HCT116 (cell line): ENCODE data around the gene EIF4E1B. TPM values are rescaled to one million over a fixed set of nuclear protein-coding genes. Genes with fewer than 3 reads are reported as not detected.

Source experiments
- ATAC-seq: fragments of 200-7000 bp; cut with Tn5 transposase; 2 replicates; pipeline ENCODE4 v1.9.1; 2020; ENCODE audit warnings: mild to moderate bottlenecking, moderate library complexity
- BruUV-seq: library from RNA; stranded (reverse); fragments of 400-500 nt; replicated peaks from 2 replicates; lab custom pipeline; 2021; lab: Mats Ljungman, UMichigan
- CTCF ChIA-PET: fragments of 300-600 bp; sonication (Branson Sonifier 250); formaldehyde crosslinking; loops from one replicate; lab custom pipeline; 2021; ENCODE audit warnings: antibody characterized with exemption; lab: Charles Lee
- POLR2A ChIA-PET: fragments of 300-600, 350-600 bp; sonication (Branson Sonifier 250); formaldehyde crosslinking; loops from one replicate; lab custom pipeline; 2021; ENCODE audit warnings: antibody characterized with exemption; lab: Charles Lee
- RAD21 ChIA-PET, 2 experiments: fragments of 300-600 bp; sonication (Branson Sonifier 250); formaldehyde crosslinking; loops; one replicate each; lab custom pipeline; 2023; ENCODE audit warnings: low total read pairs in 2 of 2; ENCODE audit not compliant: uncharacterized antibody in 2 of 2, unreplicated experiment in 2 of 2, low non-redundant PET in 1 of 2; lab: Charles Lee
- DNase-seq: peaks from one replicate; pipeline ENCODE4 v3.0.0-alpha.2; 2010; ENCODE audit warnings: low read depth, low spot score
- H2AFZ ChIP-seq: fragments of 200-600 bp; shearing (Covaris generic), sonication (generic); 2 replicates; pipeline ENCODE4 v1.6.1; 2017; ENCODE audit warnings: low read depth, mixed run types, mixed read lengths, antibody characterized with exemption, low read length; ENCODE audit not compliant: poor library complexity, severe bottlenecking
- H3K27ac ChIP-seq: 2 replicates; pipeline ENCODE4 v1.5.1; 2012; ENCODE audit warnings: low read depth, low read length
- H3K27me3 ChIP-seq: fragments of 200-600 bp; sonication (generic); 2 replicates; pipeline ENCODE4 v1.6.1; 2016; ENCODE audit warnings: mixed run types, low read length, mixed read lengths; ENCODE audit not compliant: insufficient read depth
- H3K36me3 ChIP-seq, 2 experiments: fragments of 200-500 bp in 1 of 2; fragments of 200-600 bp in 1 of 2; sonication (Bioruptor generic) in 1 of 2; sonication (generic) in 1 of 2; 2 replicates each; pipeline versions ENCODE4 v1.5.1 to v1.6.1; 2014 to 2016; ENCODE audit warnings: low read length in 2 of 2, inconsistent platforms in 1 of 2, mixed read lengths in 1 of 2, mixed run types in 1 of 2; ENCODE audit not compliant: insufficient read depth in 2 of 2, control insufficient read depth in 1 of 2
- H3K4me1 ChIP-seq, 2 experiments: fragments of 200-600 bp in 1 of 2; sonication (generic) in 1 of 2; 2 replicates each; pipeline versions ENCODE4 v1.5.1 to v1.6.1; 2012 to 2017; ENCODE audit warnings: low read length in 2 of 2, inconsistent platforms in 1 of 2, mild to moderate bottlenecking in 1 of 2, mixed read lengths in 1 of 2, mixed run types in 1 of 2, moderate library complexity in 1 of 2; ENCODE audit not compliant: insufficient read depth in 2 of 2, control insufficient read depth in 1 of 2
- H3K4me2 ChIP-seq: fragments of 200-600 bp; sonication (generic); 2 replicates; pipeline ENCODE4 v1.6.1; 2017; ENCODE audit warnings: mixed run types, low read length, mixed read lengths
- H3K4me3 ChIP-seq, 2 experiments: fragments of 200-600 bp in 1 of 2; sonication (generic) in 1 of 2; replicated peaks in 1 of 2; 2 replicates each; pipeline ENCODE4 v1.5.1; 2011 to 2016; ENCODE audit warnings: low read length in 2 of 2, control low read depth in 1 of 2, low read depth in 1 of 2, mild to moderate bottlenecking in 1 of 2, mixed read lengths in 1 of 2, mixed run types in 1 of 2
- H3K79me2 ChIP-seq: fragments of 200-600 bp; sonication (generic); 2 replicates; pipeline ENCODE4 v1.6.1; 2017; ENCODE audit warnings: mild to moderate bottlenecking, mixed run types, low read length, moderate library complexity, mixed read lengths; ENCODE audit not compliant: insufficient read depth
- H3K9ac ChIP-seq: fragments of 200-600 bp; sonication (generic); 2 replicates; pipeline ENCODE4 v1.6.1; 2016; ENCODE audit warnings: low read length, mixed read lengths
- H3K9me2 ChIP-seq: fragments of 200-600 bp; sonication (generic), shearing (Covaris generic); 2 replicates; pipeline ENCODE4 v1.6.1; 2017; ENCODE audit warnings: mixed run types, mild to moderate bottlenecking, moderate library complexity; ENCODE audit not compliant: insufficient read depth
- H3K9me3 ChIP-seq, 2 experiments: fragments of 200-500 bp in 1 of 2; fragments of 200-600 bp in 1 of 2; sonication (Bioruptor generic) in 1 of 2; sonication (generic) in 1 of 2; 2 replicates each; pipeline ENCODE4 v1.6.1; 2014 to 2017; ENCODE audit warnings: low read length in 2 of 2, mixed read lengths in 2 of 2, inconsistent platforms in 1 of 2, low read depth in 1 of 2, mild to moderate bottlenecking in 1 of 2, mixed run types in 1 of 2, moderate library complexity in 1 of 2; ENCODE audit not compliant: control insufficient read depth in 1 of 2, insufficient read depth in 1 of 2
- H4K20me1 ChIP-seq: fragments of 200-600 bp; sonication (generic), shearing (Covaris generic); 2 replicates; pipeline ENCODE4 v1.6.1; 2017; ENCODE audit warnings: mixed run types, mild to moderate bottlenecking, moderate library complexity; ENCODE audit not compliant: insufficient read depth
- EZH2 ChIP-seq: fragments of 200-600 bp; sonication (generic); IDR thresholded peaks from 2 replicates; pipeline ENCODE4 v1.6.1; 2017; ENCODE audit warnings: antibody characterized with exemption, mixed run types
- EZH2phosphoT487 ChIP-seq: fragments of 200-600 bp; IDR thresholded peaks from 2 replicates; pipeline ENCODE4 v1.6.1; 2018; ENCODE audit warnings: antibody characterized with exemption, borderline replicate concordance
- JUND ChIP-seq: IDR thresholded peaks from 2 replicates; pipeline ENCODE4 v1.6.1; 2012
- SP1 ChIP-seq: IDR thresholded peaks from 2 replicates; pipeline ENCODE4 v1.6.1; 2012; ENCODE audit warnings: low read depth
- YY1 ChIP-seq: IDR thresholded peaks from 2 replicates; pipeline ENCODE4 v1.6.1; 2011; ENCODE audit warnings: low read length, low read depth, moderate library complexity, mild to moderate bottlenecking; ENCODE audit not compliant: insufficient replicate concordance; ENCODE audit errors: extremely low read depth
- ZFX ChIP-seq: fragments of 450-650 bp; IDR thresholded peaks from 2 replicates; pipeline ENCODE4 v1.6.1; 2017
- intact Hi-C: fragments of 100-400 bp; cut with micrococcal nuclease; formaldehyde crosslinking; loops from 2 replicates; pipeline ENCODE4 v1.10.0; 2022
- total RNA-seq: library from RNA; stranded (reverse); gene quantifications from one replicate; pipeline ENCODE4 v1.2.1, GENCODE V29; 2021; ENCODE audit not compliant: unreplicated experiment
- TF ChIP-seq, protein P1 (sequence below): IDR thresholded peaks from 2 replicates; pipeline ENCODE4 v1.6.1; 2011; ENCODE audit warnings: mild to moderate bottlenecking, low read length, moderate library complexity; ENCODE audit not compliant: insufficient replicate concordance; ENCODE audit errors: extremely low read depth
- TF ChIP-seq, protein P2 (sequence below), 3 experiments: fragments of 200-600 bp in 1 of 3; sonication (generic) in 1 of 3; IDR thresholded peaks in 2 of 3; conservative IDR thresholded peaks in 1 of 3; 2 replicates each; pipeline ENCODE4 v1.5.1; 2012 to 2017; ENCODE audit warnings: low read depth in 2 of 3, low read length in 2 of 3, antibody characterized with exemption in 1 of 3, borderline replicate concordance in 1 of 3, control low read depth in 1 of 3, mild to moderate bottlenecking in 1 of 3, mixed read lengths in 1 of 3, mixed run types in 1 of 3, moderate library complexity in 1 of 3; ENCODE audit not compliant: insufficient read depth in 1 of 3

Gene EIF4E1B
- total RNA-seq, 1 experiment from 2014 or later: 0.07 TPM

DNA sequence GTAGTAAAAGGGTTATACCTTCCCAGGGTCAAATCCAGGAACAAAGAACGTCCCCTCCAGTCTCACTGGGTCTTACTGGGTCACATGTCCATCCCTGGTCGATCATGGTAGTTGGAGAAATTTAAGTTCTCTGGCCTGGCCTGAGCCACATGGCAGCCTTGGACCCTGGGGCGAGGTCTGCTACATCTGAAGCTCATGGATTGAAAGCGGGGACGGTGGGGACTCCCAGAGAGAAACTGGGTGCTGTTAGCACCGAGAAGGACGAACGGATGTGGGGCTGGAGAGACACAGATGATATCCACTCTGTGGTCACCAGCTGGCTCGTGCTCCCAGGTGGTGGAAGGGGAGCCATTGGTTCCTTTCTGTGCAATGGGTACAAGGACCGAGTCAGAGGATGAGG, 63.7 kb downstream of the EIF4E1B start:
- Histone ChIP-seq H4K20me1 (no peaks in the 10 kb centered on the region), H3K4me2 (no peak overlapping the region), H3K4me3 (no peak overlapping the region), H3K4me1 (peaks cover 0 to 12% of the 10 kb centered on the region in 2 experiments; a peak in 2 of 4 replicates), H2AFZ (no peak overlapping the region), H3K36me3 (no peaks in the 10 kb centered on the region), H3K9me2 (no peaks in the 10 kb centered on the region), H3K9ac (no peak overlapping the region), H3K79me2 (no peaks in the 10 kb centered on the region), H3K27ac (no peak overlapping the region), H3K27me3 (peaks cover 8% of the 10 kb centered on the region; the same call in 1 of the 2 replicates), H3K9me3 (no peaks in the 10 kb centered on the region)
- DNase-seq: no peak
- CTCF ChIA-PET: interaction anchor here (1.6 kb wide), 1 partner anchor 33 kb away, joined by 6 read pairs; no protein-coding TSS in a partner anchor
- no peak for ATAC-seq
- no TSS peak for BruUV-seq
- RAD21 ChIA-PET: no interaction called here
- no peak for TF ChIP-seq JUND
- POLR2A ChIA-PET: no interaction called here
- intact Hi-C loops: no loop called here

DNA sequence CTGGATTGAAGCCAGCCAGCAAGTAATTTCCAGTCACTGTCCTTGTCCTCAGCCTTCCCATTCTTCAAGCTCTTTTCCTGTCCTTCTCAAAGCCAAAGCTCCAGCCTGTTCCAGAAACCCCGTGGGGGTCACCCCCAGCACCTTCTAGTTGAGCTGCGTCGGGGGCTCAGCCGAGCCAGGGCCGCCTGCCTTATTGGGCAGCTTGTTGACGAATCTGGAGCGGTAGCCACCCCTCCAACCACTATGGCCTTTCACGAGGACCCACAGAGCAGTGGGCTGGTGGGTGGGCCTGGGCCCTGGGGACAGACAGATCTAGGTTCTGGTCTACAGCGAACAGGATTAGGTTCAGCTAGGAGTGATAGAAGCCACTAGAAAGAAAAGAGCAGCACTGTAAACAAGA, 64.2 kb downstream of the EIF4E1B start:
- H3K36me3 ChIP-seq: no peaks in the 10 kb centered on the region
- H3K27ac ChIP-seq: no peak overlapping the region
- no peaks in the 10 kb centered on the region for H3K9me2 ChIP-seq
- peaks cover 8% of the 10 kb centered on the region; the same call in 1 of the 2 replicates for H3K27me3 ChIP-seq
- ChIA-PET CTCF (no interaction called here), RAD21 (no interaction called here), POLR2A (no interaction called here)
- BruUV-seq: no TSS peak
- intact Hi-C loops: no loop called here
- TF ChIP-seq ZFX (no peak), EZH2phosphoT487 (no peak), YY1 (no peak), SP1 (no peak), EZH2 (no peak)
- TF ChIP-seq, protein P1, sequence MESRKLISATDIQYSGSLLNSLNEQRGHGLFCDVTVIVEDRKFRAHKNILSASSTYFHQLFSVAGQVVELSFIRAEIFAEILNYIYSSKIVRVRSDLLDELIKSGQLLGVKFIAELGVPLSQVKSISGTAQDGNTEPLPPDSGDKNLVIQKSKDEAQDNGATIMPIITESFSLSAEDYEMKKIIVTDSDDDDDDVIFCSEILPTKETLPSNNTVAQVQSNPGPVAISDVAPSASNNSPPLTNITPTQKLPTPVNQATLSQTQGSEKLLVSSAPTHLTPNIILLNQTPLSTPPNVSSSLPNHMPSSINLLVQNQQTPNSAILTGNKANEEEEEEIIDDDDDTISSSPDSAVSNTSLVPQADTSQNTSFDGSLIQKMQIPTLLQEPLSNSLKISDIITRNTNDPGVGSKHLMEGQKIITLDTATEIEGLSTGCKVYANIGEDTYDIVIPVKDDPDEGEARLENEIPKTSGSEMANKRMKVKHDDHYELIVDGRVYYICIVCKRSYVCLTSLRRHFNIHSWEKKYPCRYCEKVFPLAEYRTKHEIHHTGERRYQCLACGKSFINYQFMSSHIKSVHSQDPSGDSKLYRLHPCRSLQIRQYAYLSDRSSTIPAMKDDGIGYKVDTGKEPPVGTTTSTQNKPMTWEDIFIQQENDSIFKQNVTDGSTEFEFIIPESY: no peak
- TF ChIP-seq, protein P2, sequence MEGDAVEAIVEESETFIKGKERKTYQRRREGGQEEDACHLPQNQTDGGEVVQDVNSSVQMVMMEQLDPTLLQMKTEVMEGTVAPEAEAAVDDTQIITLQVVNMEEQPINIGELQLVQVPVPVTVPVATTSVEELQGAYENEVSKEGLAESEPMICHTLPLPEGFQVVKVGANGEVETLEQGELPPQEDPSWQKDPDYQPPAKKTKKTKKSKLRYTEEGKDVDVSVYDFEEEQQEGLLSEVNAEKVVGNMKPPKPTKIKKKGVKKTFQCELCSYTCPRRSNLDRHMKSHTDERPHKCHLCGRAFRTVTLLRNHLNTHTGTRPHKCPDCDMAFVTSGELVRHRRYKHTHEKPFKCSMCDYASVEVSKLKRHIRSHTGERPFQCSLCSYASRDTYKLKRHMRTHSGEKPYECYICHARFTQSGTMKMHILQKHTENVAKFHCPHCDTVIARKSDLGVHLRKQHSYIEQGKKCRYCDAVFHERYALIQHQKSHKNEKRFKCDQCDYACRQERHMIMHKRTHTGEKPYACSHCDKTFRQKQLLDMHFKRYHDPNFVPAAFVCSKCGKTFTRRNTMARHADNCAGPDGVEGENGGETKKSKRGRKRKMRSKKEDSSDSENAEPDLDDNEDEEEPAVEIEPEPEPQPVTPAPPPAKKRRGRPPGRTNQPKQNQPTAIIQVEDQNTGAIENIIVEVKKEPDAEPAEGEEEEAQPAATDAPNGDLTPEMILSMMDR (IDR thresholded peaks at IDR 0.05 in 2 of 3, conservative IDR thresholded peaks at IDR 0.05 in 1 of 3; ENCODE audit: borderline replicate concordance in 1 of 3, insufficient read depth in 1 of 3, low read depth in 2 of 3, low read length in 2 of 3): no peak
- ATAC-seq (no peak), DNase-seq (no peak)
- H3K4me3 ChIP-seq: no peak overlapping the region
- H3K4me1 ChIP-seq: peaks cover 0 to 12% of the 10 kb centered on the region in 2 experiments; a peak in 2 of 4 replicates
- no peak overlapping the region for H3K9ac ChIP-seq
- no peaks in the 10 kb centered on the region for H3K9me3 ChIP-seq
- no peaks in the 10 kb centered on the region for H3K79me2 ChIP-seq
- no peak overlapping the region for H2AFZ ChIP-seq
- H4K20me1 ChIP-seq: no peaks in the 10 kb centered on the region
- no peak overlapping the region for H3K4me2 ChIP-seq
